Astrocyte (in vitro differentiated cells and primary cell): ENCODE data around the gene MN1.

ENCODE experiments used
- EZH2 ChIP-seq: IDR thresholded peaks from 2 replicates; pipeline ENCODE4 v1.6.1; 2012; ENCODE audit warnings: mild to moderate bottlenecking, low read length, inconsistent platforms; ENCODE audit not compliant: insufficient read depth
- TF ChIP-seq, protein P1 (sequence below): IDR thresholded peaks from 2 replicates; pipeline ENCODE4 v1.5.1; 2011; ENCODE audit warnings: low read depth, mild to moderate bottlenecking, inconsistent platforms, low read length, moderate library complexity; ENCODE audit not compliant: insufficient read depth

DNA sequence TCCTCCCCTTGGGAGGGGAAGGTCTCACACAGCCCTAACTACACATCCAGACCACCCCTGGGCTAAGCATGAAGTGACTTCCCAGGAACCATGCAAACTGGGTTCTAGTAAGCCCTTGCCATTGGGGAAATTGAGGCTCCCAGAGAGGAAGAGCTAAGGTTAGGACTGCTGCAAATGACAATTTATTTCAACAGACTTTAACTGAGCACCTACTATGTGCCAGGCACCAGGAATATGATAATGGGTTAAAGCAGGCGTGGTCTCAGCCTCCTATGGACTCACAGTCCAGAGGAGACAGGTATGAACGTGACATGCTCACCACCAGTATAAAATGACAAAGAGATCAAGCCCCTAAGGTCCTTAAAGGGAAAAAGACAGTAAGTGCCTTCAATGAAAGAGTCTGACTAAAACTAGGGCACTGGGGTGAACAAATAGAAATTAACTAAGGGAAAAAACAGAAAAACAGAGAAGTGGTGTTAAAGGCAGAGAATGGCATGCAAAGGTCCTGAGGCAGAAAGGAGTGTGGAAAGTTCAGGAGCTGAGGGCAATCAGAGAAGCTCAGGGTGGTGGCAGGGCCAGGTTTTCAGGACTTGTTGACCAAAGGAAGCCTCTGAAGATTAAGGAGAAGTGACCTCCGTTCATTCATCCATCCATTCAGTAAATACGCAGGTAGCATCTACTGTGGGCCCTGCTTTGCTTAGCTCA lies 14.4 kb upstream of the MN1 start:
- TF ChIP-seq, protein P1, sequence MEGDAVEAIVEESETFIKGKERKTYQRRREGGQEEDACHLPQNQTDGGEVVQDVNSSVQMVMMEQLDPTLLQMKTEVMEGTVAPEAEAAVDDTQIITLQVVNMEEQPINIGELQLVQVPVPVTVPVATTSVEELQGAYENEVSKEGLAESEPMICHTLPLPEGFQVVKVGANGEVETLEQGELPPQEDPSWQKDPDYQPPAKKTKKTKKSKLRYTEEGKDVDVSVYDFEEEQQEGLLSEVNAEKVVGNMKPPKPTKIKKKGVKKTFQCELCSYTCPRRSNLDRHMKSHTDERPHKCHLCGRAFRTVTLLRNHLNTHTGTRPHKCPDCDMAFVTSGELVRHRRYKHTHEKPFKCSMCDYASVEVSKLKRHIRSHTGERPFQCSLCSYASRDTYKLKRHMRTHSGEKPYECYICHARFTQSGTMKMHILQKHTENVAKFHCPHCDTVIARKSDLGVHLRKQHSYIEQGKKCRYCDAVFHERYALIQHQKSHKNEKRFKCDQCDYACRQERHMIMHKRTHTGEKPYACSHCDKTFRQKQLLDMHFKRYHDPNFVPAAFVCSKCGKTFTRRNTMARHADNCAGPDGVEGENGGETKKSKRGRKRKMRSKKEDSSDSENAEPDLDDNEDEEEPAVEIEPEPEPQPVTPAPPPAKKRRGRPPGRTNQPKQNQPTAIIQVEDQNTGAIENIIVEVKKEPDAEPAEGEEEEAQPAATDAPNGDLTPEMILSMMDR: no peak
- no peak for TF ChIP-seq EZH2
